Lower leg skin (tissue), 4 donors: ENCODE data around the gene NR2F1. TPM values are rescaled to one million over a fixed set of nuclear protein-coding genes. Genes with fewer than 3 reads are reported as not detected.

Experiments used
- DNase-seq, 2 donors: peaks; one replicate each; pipeline ENCODE4 v3.0.0-alpha.2; 2019; ENCODE audit warnings: low spot score in 2 of 2
- H3K4me3 ChIP-seq: fragments of 200-600 bp; sonication (generic); 2 replicates; pipeline ENCODE4 v1.5.1; 2017; ENCODE audit warnings: mild to moderate bottlenecking, low read depth; ENCODE audit not compliant: poor library complexity, severe bottlenecking
- CTCF ChIP-seq, 3 donors: fragments of 450-650 bp; IDR thresholded peaks; one replicate each; pipeline ENCODE4 v1.5.1; 2016; ENCODE audit warnings: antibody characterized with exemption in 3 of 3, mild to moderate bottlenecking in 3 of 3, moderate library complexity in 2 of 3
- POLR2A ChIP-seq, 2 donors: fragments of 450-650 bp; IDR thresholded peaks; one replicate each; pipeline ENCODE4 v1.6.1; 2016 to 2017; ENCODE audit warnings: antibody characterized with exemption in 2 of 2, mild to moderate bottlenecking in 1 of 2, moderate library complexity in 1 of 2
- WGBS, 2 donors: methylation state at CpG; one replicate each; pipeline ENCODE4 v1.1.5; 2018; 5-methylcytosine and 5-hydroxymethylcytosine counted together
- intact Hi-C: fragments of 100-400 bp; cut with DNase I; formaldehyde crosslinking; loops from one replicate; pipeline ENCODE4 v1.15.0; 2023; ENCODE audit warnings: low total_unique reads
- microRNA counts, 2 donors: library from miRNA; unstranded; fragments of <30 nt; microRNA quantifications; one replicate each; lab custom pipeline; 2016
- total RNA-seq, 4 donors: library from RNA; depleted of rRNA; stranded (reverse); fragments of >200 nt; gene quantifications; one replicate each; pipeline ENCODE4 v1.1.0, GENCODE V29; 2016

Gene NR2F1
- total RNA-seq, 4 donors from 2014 or later, result 0.72 to 5.9 (median 2.7) TPM

GRCh38 chr5:93636837-93637236 is 53.8 kb downstream of the NR2F1 start:
- intact Hi-C loops, result no loop called here
- TF ChIP-seq POLR2A (IDR thresholded peaks at IDR 0.05) (no peak), CTCF (IDR thresholded peaks at IDR 0.05) (no peak)
- H3K4me3 ChIP-seq, result no peak overlapping the region
- DNase-seq, result no peak
- 80 to 84% methylated on average over 1 of the region's 1 CpG for WGBS, 2 donors

GRCh38 chr5:93637697-93638096 is 54.7 kb downstream of the NR2F1 start:
- no peak for DNase-seq
- WGBS, 2 donors, result 86 to 88% methylated on average over 2 of the region's 2 CpGs
- TF ChIP-seq CTCF (IDR thresholded peaks at IDR 0.05) (no peak), POLR2A (IDR thresholded peaks at IDR 0.05) (no peak)
- intact Hi-C loops, result no loop called here
- H3K4me3 ChIP-seq, result no peak overlapping the region

- TF ChIP-seq POLR2A (IDR thresholded peaks at IDR 0.05), result no peak
- no peak for TF ChIP-seq CTCF (IDR thresholded peaks at IDR 0.05)
- DNase-seq, result no peak
- no peak overlapping the region for H3K4me3 ChIP-seq
- intact Hi-C loops, result no loop called here
- WGBS, 2 donors, result 98% methylated on average over 3 of the region's 3 CpGs
These were observed 59.5 kb downstream of the NR2F1 start for GRCh38 chr5:93642526-93642925.

MicroRNAs within 50 kb of the gene (microRNA counts, 767-probe panel; counts per million panel counts)
- 0 to 358 counts per million in 2 donors for microRNA hsa-miR-2277-3p (lab: Ali Mortazavi, UCI)
- 0 to 358 counts per million in 2 donors for microRNA hsa-miR-2277-5p (lab: Ali Mortazavi, UCI)

Other genes starting within 250 kb of the NR2F1 start
- 1 to 10 TPM in 2 of 4 donors, under 1 TPM in 1, not detected in 1; 0.30 to 1.7 (median 1.0) TPM for gene NR2F1-AS1, start 2.0 kb upstream of the NR2F1 start, total RNA-seq
- 1 to 10 TPM in 1 of 4 donors, under 1 TPM in 3; 0.59 to 2.7 (median 0.85) TPM for gene POU5F2, start 158.4 kb downstream of the NR2F1 start, total RNA-seq